Central memory CD8-positive, alpha-beta T cell (primary cell): Measurements from ENCODE around the gene C1QTNF9.
"Not testable (repeated sequence)": the region's sequence is repeated elsewhere in the genome, so short reads cannot be mapped to it uniquely, and the experiment has no call there.

Source experiments
- ATAC-seq: fragments of 150-1000 bp; cut with Tn5 transposase; replicated peaks from 2 replicates; pipeline ENCODE4 v1.10.0; 2022; ENCODE audit warnings: mild to moderate bottlenecking, moderate FRiP score, moderate number of reproducible peaks; ENCODE audit not compliant: poor library complexity, severe bottlenecking; ENCODE audit errors: extremely low read depth
- DNase-seq, 2 donors: peaks; one replicate each; pipeline ENCODE4 v3.0.0; 2021; ENCODE audit warnings: low spot score in 2 of 2
- H3K27ac Mint-ChIP-seq: one replicate; pipeline ENCODE4 v1.8.0; 2022; ENCODE audit warnings: low read depth, mild to moderate bottlenecking, moderate library complexity, mixed read lengths
- H3K27me3 Mint-ChIP-seq: one replicate; pipeline ENCODE4 v1.8.0; 2022; ENCODE audit warnings: mixed read lengths
- H3K36me3 Mint-ChIP-seq: one replicate; pipeline ENCODE4 v1.8.0; 2022; ENCODE audit warnings: mild to moderate bottlenecking, moderate library complexity, mixed read lengths; ENCODE audit not compliant: insufficient read depth
- H3K4me1 Mint-ChIP-seq: one replicate; pipeline ENCODE4 v1.8.0; 2022; ENCODE audit warnings: mixed read lengths
- H3K4me3 Mint-ChIP-seq: one replicate; pipeline ENCODE4 v1.8.0; 2022; ENCODE audit warnings: mild to moderate bottlenecking, moderate library complexity, mixed read lengths
- H3K9me3 Mint-ChIP-seq: one replicate; pipeline ENCODE4 v1.8.0; 2022; ENCODE audit warnings: mixed read lengths

The C1QTNF9 gene

GRCh38 chr13:24340608-24340955 lies 31.2 kb downstream of the C1QTNF9 start:
- Mint-ChIP-seq H3K4me1 (no peaks in the 10 kb centered on the region), H3K27ac (no peak overlapping the region), H3K36me3 (no peaks in the 10 kb centered on the region), H3K4me3 (no peak overlapping the region), H3K9me3 (no peaks in the 10 kb centered on the region), H3K27me3 (peaks cover 16% of the 10 kb centered on the region)
- ATAC-seq (no peak), DNase-seq (no peak)

GRCh38 chr13:24341439-24341838 lies 32.1 kb downstream of the C1QTNF9 start:
- no peak for DNase-seq
- Mint-ChIP-seq H3K4me1 (no peaks in the 10 kb centered on the region), H3K36me3 (no peaks in the 10 kb centered on the region), H3K9me3 (no peaks in the 10 kb centered on the region), H3K4me3 (no peak overlapping the region), H3K27ac (no peak overlapping the region), H3K27me3 (peaks cover 10% of the 10 kb centered on the region)
- ATAC-seq: no peak

GRCh38 chr13:24348385-24348784 lies 39.0 kb downstream of the C1QTNF9 start:
- DNase-seq (no peak), ATAC-seq (no peak)
- Mint-ChIP-seq H3K27me3 (peaks cover 10% of the 10 kb centered on the region), H3K4me1 (no peaks in the 10 kb centered on the region), H3K27ac (no peak overlapping the region), H3K4me3 (no peak overlapping the region), H3K9me3 (no peaks in the 10 kb centered on the region), H3K36me3 (no peaks in the 10 kb centered on the region)

- Mint-ChIP-seq H3K9me3 (no peaks in the 10 kb centered on the region), H3K27ac (no peak overlapping the region), H3K4me1 (no peaks in the 10 kb centered on the region), H3K27me3 (peaks cover 10% of the 10 kb centered on the region), H3K4me3 (no peak overlapping the region), H3K36me3 (no peaks in the 10 kb centered on the region)
- ATAC-seq: no peak
- no peak for DNase-seq
Observed at GRCh38 chr13:24348797-24349515, 39.6 kb downstream of the C1QTNF9 start.

- H3K27ac Mint-ChIP-seq, H3K4me3 Mint-ChIP-seq, H3K27me3 Mint-ChIP-seq, H3K9me3 Mint-ChIP-seq, ATAC-seq, DNase-seq, H3K4me1 Mint-ChIP-seq, H3K36me3 Mint-ChIP-seq: not testable (repeated sequence)
Observed at GRCh38 chr13:24349778-24350664, 40.6 kb downstream of the C1QTNF9 start.

GRCh38 chr13:24351423-24351822 lies 42.0 kb downstream of the C1QTNF9 start:
- Mint-ChIP-seq H3K9me3 (no peaks in the 10 kb centered on the region), H3K36me3 (no peaks in the 10 kb centered on the region), H3K4me3 (no peak overlapping the region), H3K4me1 (no peaks in the 10 kb centered on the region), H3K27me3 (no peaks in the 10 kb centered on the region), H3K27ac (no peak overlapping the region)
- DNase-seq (no peak), ATAC-seq (no peak)

GRCh38 chr13:24353736-24354135 lies 44.4 kb downstream of the C1QTNF9 start:
- H3K9me3 Mint-ChIP-seq: no peaks in the 10 kb centered on the region
- DNase-seq (no peak), ATAC-seq (no peak)
- no peaks in the 10 kb centered on the region for H3K4me1 Mint-ChIP-seq
- no peaks in the 10 kb centered on the region for H3K27me3 Mint-ChIP-seq
- no peak overlapping the region for H3K4me3 Mint-ChIP-seq
- H3K27ac Mint-ChIP-seq: no peak overlapping the region
- H3K36me3 Mint-ChIP-seq: no peaks in the 10 kb centered on the region

- DNase-seq: no peak
- Mint-ChIP-seq H3K36me3 (no peaks in the 10 kb centered on the region), H3K4me3 (no peak overlapping the region), H3K27ac (no peak overlapping the region), H3K9me3 (no peaks in the 10 kb centered on the region), H3K4me1 (no peaks in the 10 kb centered on the region), H3K27me3 (no peaks in the 10 kb centered on the region)
- no peak for ATAC-seq
Observed at GRCh38 chr13:24355103-24355502, 45.7 kb downstream of the C1QTNF9 start.

GRCh38 chr13:24356270-24356669 lies 46.9 kb downstream of the C1QTNF9 start:
- Mint-ChIP-seq H3K27me3 (no peaks in the 10 kb centered on the region), H3K27ac (no peak overlapping the region), H3K9me3 (no peaks in the 10 kb centered on the region), H3K4me1 (no peaks in the 10 kb centered on the region), H3K4me3 (no peak overlapping the region), H3K36me3 (no peaks in the 10 kb centered on the region)
- DNase-seq (no peak), ATAC-seq (no peak)

- Mint-ChIP-seq H3K9me3 (no peaks in the 10 kb centered on the region), H3K4me3 (no peak overlapping the region), H3K27me3 (no peaks in the 10 kb centered on the region), H3K4me1 (no peaks in the 10 kb centered on the region), H3K36me3 (no peaks in the 10 kb centered on the region), H3K27ac (no peak overlapping the region)
- ATAC-seq (no peak), DNase-seq (no peak)
Observed at GRCh38 chr13:24356837-24357236, 47.5 kb downstream of the C1QTNF9 start.

GRCh38 chr13:24357756-24358155 lies 48.4 kb downstream of the C1QTNF9 start:
- ATAC-seq (no peak), DNase-seq (no peak)
- no peaks in the 10 kb centered on the region for H3K36me3 Mint-ChIP-seq
- H3K4me3 Mint-ChIP-seq: no peak overlapping the region
- H3K9me3 Mint-ChIP-seq: no peaks in the 10 kb centered on the region
- H3K27ac Mint-ChIP-seq: no peak overlapping the region
- H3K4me1 Mint-ChIP-seq: no peaks in the 10 kb centered on the region
- no peaks in the 10 kb centered on the region for H3K27me3 Mint-ChIP-seq

GRCh38 chr13:24358836-24359235 lies 49.5 kb downstream of the C1QTNF9 start:
- not testable (repeated sequence) for H3K27me3 Mint-ChIP-seq, H3K4me3 Mint-ChIP-seq, ATAC-seq, H3K4me1 Mint-ChIP-seq, DNase-seq, H3K9me3 Mint-ChIP-seq, H3K36me3 Mint-ChIP-seq, H3K27ac Mint-ChIP-seq

GRCh38 chr13:24359252-24359651 lies 49.9 kb downstream of the C1QTNF9 start:
- H3K9me3 Mint-ChIP-seq, ATAC-seq, DNase-seq, H3K27me3 Mint-ChIP-seq, H3K4me3 Mint-ChIP-seq, H3K4me1 Mint-ChIP-seq, H3K27ac Mint-ChIP-seq, H3K36me3 Mint-ChIP-seq: not testable (repeated sequence)
